NCI-H1092 treated with DMSO at 0.1 percent for 48 hours (cell line): ENCODE results near the gene OR5D14.

Experiments
- DNase-seq: peaks from one replicate; lab custom pipeline; 2025; lab: John Stamatoyannopoulos, UW

Gene OR5D14

GRCh38 chr11:55795256-55795655, at the start of gene OR5D14:
Gene OR5D14 (plus strand): TSS chr11:55795556. CDS start chr11:55795556, 0 bp downstream.
- DNase-seq = no peak

DNA sequence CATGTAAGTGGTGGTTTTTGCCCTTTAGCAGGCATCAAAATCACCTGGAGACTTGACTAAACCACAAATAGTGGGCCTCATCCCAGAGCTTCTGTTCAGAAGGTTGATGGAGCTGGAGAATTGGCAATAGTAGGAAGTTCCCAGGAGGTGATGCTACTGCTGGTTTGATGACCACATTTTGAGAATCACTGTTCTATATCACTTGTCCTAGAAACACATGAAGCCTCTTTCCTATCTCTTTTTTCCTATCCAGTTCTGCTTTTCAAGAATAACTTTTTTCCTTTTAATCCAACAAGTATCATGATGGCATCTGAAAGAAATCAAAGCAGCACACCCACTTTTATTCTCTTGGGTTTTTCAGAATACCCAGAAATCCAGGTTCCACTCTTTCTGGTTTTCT, 22.2 kb upstream of the OR5D14 start, which contains the start of gene OR5D13:
Gene OR5D13, plus strand, starts transcription at position 301 of the 400 bp plus-strand sequence. Its CDS starts 0 bp downstream, at position 301.
- DNase-seq = no peak

DNA sequence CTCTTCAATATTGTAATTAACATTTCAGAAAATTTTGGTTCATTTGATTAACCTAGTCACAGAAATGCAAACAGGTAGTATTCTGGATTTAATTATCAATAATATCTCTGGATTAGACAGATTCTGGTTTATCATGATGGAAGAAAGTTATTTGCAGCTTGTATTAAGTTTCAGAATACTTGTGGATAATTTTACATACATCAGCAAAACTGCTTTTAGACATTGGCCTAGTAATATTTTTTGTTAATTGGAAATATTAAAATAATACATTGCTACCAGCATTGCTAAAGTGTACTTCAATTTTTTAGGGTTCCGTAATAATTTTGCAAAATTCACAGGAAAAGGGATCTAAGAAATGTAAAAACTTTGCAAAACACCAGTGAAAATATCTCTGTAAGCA, 3.8 kb upstream of the OR5D14 start:
- no peak for DNase-seq

- DNase-seq = no peak
Measured at GRCh38 chr11:55793321-55793720, 2.0 kb upstream of the OR5D14 start.

- no peak for DNase-seq
Measured at GRCh38 chr11:55806248-55806647, 10.9 kb downstream of the OR5D14 start.

GRCh38 chr11:55811067-55811466, 15.7 kb downstream of the OR5D14 start, which contains the start of gene OR5L1:
Gene OR5L1 (plus strand): TSS chr11:55811367. CDS start chr11:55811467, 100 bp downstream.
- DNase-seq = no peak

DNA sequence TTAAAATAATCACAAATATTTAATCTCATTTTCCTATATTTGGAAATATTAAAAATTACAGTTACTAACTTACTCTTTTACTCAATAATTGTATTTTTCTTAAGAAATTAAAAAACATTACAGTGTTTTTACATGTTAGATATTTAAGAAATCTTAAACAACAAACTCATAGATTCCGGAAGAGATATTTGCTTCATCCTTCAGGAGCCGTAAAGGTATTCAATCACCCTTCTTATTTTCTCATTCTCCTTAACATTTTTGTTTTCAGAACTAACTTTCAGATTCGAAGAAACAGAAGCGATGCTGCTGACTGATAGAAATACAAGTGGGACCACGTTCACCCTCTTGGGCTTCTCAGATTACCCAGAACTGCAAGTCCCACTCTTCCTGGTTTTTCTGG, 24.0 kb downstream of the OR5D14 start, which contains the start of gene OR5D18:
Gene OR5D18, plus strand, starts transcription at position 301 of the 400 bp plus-strand sequence. Its CDS starts 0 bp downstream, at position 301.
- no peak for DNase-seq

DNA sequence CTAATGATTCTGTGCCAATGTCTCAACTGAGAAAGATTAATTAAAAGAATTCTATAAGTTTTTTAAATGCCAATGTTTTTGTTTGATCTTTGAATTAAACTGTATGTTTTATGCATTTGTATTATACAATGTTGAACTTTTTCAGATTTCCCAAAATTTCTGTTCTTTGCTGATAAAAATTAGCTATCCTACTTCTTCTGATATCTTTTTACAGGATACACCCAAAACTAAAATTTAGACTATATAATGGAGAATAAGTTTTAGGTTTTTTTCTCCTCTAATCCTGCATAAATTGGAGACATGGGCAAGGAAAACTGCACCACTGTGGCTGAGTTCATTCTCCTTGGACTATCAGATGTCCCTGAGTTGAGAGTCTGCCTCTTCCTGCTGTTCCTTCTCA, 31.6 kb downstream of the OR5D14 start, which contains the start of gene OR5L2:
Gene OR5L2, plus strand, starts transcription at position 301 of the 400 bp plus-strand sequence. Its CDS starts 0 bp downstream, at position 301.
- no peak for DNase-seq

DNA sequence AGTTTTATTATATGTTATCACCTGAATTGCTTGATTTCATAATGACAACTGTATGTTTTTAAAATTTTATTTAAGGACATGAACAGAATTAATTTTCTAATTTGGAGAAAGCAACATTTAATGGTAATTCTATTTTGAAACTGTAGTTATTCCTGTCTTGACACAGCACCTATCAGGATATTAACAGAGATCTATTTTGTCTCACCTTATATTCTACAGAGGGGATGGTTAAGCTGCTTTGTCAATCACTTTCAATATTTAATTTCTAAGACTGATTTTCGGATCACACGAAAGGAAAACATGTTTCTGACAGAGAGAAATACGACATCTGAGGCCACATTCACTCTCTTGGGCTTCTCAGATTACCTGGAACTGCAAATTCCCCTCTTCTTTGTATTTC, 43.1 kb downstream of the OR5D14 start, which contains the start of gene OR5D16:
Gene OR5D16, plus strand, starts transcription at position 301 of the 400 bp plus-strand sequence. Its CDS starts 0 bp downstream, at position 301.
- no peak for DNase-seq
